ENCODE data around the gene CCDC158.

Gene CCDC158

DNA sequence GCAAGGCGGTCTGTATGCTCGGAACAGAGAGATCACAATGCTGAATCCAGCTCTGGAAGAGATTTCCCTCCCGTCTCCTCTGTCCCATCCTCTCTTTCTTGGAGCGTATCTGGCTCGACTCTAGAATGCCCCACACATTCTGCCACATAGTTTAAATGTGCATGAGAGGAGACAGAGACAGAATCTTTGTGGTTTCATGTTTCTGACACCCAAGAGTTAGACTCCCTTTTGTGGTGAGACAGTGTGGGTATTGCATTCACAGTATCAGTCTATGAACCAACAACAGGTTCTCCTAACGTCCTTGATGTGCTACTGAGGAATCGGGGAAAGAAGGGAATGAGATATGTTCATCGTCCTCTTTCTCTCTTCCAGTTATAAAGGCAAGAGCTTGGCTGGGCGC, 144.1 kb downstream of the CCDC158 start:
- DNase-seq: no peak

DNA sequence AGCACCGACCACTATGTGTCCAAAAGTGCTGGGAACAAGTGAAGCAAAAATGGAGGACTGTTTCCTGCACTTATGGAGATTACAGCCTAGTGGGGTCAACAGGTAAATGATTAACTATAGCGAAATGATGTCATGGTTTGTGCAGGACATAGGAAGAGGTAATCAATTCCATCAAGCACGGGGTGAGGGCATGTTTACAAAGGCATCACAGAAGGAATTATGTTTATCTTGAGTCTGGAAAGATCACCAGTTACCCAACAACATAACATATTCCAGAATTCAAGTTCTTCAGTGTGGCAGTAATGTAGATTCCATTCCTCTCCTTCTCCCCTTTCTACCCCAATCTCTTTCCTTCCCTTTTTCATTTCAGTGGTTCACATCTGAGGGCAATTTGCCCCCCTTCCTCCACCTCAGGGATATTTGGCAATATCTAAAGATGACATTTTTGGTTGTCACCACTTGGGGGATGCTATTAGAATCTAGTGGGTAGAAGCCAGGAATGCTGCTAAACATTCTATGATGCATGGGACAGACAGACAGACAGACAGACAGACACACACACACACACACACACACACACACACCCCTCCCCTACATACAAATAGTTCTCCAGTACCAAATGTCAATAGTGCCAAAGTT, 145.3 kb downstream of the CCDC158 start:
- DNase-seq: no peak

DNA sequence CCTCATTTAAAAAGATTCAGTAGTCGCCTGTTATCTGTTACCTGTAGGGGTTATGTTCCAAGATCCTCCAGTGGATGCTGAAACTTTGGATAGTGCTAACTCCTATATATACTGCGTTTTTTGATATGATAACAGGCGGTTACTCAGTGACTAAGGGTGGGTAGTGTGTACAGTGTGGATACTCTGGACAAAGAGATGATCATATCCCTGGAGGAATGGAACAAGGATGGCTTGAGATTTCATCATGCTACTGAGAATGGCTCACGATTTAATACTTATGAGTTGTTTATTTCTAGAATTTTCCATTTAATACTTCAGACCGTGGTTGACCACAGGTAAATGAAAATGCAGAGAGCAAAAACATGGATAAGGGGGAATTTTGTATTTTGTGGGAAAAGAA, 147.9 kb downstream of the CCDC158 start:
- no peak for DNase-seq

DNA sequence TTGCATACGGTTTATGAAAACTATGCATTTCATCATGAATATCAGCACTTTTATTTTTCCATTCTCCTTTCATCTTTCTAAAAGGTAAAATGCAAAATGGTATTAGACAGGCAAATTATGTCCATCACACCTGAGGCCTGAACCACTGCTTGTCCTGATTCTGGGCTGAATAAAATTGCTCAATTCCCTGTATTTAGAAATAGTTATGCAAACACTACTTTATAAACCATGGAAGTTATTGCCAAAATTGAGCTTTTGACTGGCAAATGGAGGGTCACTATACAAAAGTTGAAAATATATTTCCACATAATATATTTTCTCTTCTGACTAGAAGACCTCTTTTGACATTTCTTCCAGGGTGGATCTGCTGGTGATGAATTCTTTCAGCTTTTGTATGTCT, 148.4 kb downstream of the CCDC158 start:
- no peak for DNase-seq

DNA sequence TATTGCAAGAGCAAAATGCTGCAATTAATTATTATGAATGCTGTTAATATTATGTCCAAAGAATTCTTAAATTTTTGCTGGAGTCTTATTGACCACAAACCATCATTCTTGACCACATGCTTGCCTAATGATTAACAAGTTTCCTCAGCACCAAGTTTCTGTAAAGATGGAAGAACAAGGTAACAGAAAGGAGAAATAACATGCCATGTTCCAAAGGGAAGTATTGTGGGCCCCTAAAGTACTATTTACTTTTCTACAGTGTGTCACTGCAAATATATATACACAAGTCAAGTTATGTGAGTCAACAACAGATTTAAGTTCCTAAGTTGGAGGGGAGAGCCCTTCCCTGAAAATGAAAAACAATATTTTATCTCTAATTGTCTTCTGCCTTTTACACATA, 148.9 kb downstream of the CCDC158 start:
- DNase-seq: no peak

DNA sequence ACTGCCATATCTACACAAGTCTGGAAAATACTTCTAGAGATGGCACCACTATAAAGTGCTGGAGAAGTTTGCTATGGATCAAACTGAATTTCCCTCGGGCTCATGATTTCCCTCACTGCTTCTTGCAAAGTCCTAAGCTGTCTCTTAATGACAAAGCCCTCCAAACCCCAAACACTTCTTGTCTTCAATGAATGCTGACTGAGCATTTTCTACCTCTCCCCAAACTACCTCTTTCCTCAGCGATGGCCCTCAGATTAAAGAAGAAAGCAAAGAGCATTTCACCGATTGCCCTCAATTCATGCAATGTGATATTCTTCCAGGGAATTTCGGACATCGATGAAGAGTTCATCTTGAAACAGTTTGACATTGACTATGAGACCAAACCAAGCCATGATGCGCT, 149.7 kb downstream of the CCDC158 start:
- no peak for DNase-seq

DNA sequence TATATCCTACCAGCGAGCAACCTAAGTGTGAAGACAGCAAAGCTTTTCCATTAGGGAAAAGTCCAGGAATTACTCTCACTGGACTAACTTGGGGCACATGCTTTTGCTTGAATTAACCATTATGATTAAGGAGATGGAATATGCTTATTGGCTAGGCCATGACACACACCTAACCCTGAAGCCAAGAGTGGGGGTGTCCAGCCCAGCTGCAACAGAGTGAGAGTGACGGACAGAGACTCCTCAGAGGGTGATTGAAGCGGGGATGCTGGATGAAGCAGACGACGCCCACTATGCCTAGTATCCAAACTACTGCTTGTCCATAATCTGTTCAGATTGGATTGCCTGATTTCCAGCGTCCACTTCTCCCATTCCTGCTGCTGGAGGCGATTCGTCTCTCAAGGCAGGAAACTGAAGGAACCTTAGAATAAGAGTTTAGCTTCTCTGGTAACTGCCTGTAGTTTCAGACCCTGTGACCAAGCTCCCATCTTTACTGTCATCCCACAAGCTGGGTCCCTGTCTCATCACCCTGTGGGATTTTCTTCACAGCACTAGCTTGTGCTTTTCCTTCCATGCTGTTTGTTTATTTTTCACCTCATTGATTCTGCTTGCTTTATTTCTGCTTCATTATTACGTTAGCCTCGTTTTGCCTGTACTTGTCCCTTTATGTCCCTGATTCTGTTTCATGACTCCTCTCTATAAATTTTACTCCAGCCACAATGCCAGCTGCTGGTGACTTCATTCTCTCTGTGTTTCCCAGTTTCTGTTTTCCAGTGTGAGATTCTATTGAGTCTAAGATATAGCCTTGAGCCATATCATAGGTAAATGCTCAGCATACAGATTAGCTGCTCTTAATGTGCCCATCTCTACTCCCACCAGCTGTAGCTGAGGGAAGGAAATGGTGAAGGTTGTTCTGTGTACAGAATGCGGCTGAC, 150.4 kb downstream of the CCDC158 start:
- no peak for DNase-seq

DNA sequence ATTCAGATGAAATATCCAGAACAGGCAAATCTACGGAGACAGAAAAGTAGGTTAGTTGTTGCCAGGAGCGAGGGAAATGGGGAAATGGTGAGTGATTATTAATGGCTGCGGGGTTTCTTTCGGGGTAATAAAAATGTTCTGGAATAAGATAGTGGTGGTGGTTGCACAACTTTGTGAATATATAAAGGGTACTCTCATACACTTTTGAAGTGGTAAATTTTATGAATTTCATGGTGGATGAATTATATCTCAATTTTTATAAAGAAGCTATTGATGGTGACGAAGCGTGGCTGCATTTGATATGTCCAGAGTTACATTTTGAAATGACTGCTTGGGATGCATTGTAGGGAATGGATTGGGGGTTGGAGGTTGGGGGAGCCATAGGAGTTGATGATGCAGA, 153.1 kb downstream of the CCDC158 start:
- no peak for DNase-seq

DNA sequence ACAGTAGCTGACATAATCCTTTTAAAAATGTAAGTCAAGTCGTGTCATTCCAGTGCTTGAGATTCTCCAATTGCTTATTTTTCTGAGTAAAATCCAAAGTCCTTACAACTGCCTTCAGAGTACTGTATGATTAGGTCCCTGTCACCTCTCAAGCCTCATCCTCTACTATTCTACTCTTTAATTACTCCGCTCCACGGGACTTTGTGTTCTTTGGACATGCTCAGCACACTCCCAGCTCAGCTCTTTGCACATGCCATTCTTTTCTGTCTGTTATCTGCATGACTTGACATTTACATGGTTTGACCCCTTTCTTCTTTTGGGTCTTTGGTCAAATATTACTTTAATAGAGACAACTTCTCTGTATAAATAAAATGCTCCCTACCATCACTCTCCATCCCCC, 154.3 kb downstream of the CCDC158 start:
- no peak for DNase-seq

DNA sequence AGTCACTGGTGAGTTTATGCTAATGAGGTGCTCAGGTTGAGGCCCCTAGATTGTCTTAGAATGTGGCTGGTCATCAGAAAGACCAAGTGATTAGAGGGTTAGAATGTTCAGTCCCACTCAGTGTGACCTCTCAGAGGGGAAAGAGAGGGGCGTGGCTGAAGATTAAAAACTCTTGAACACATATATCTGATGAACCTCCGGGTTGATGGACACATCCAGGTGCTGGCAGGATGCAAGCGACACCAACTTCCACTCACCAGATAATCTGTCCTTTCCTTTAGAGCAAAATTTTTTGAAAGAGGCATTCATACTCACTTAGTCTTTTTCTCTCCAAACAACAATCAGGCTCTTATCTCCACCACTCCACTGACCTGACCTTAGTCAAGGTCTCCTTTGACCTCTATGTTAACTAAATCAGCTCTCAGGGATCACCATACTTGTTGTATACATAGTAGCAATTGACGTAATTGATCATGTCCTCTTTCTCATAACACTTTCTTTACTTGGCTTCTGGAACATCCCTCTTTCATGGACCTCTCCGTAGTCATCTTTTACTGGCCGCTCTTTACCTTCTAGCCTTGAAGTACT, 155.2 kb downstream of the CCDC158 start:
- no peak for DNase-seq
